ENCODE data around the gene KLHL42. TPM values are rescaled to one million over a fixed set of nuclear protein-coding genes. Genes with fewer than 3 reads are reported as not detected.
"Not testable (repeated sequence)": the region's sequence is repeated elsewhere in the genome, so short reads cannot be mapped to it uniquely, and the experiment has no call there.

KLHL42 gene
- total RNA-seq, 8 experiments from 2014 or later: 9.3 to 38.5 (median 31.4) TPM

DNA sequence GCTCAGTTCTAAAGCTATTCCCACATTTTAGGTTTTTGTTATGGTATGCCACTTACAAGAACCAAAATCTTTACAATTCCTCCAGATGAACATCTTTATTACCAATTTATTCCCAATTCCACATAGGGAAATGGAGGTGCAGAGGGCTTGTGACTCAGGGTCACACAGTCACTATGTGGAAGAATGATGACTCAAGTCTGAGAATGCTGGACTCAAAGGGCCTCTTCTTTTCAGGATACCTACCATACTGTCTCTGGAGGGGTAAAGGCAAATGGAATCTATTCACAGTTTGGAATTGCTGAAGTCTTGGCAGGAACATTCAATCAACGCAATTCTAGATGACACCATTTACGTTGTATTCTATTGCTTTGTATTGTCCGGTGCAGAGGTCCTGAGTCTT, 48.2 kb downstream of the KLHL42 start:
- ATAC-seq (replicated peaks in 6 of 8): no peak
- no peaks in the 10 kb centered on the region for H3K4me1 ChIP-seq (replicated peaks in 1 of 2)
- H3K27ac ChIP-seq: no peak overlapping the region
- WGBS, 10 experiments: 80 to 100% (median 100%) methylated on average over 1 to 3 of the region's 3 CpGs; no CpG with 5 or more reads in 1 of the 10 experiments
- no peak overlapping the region for H3K4me3 ChIP-seq
- in situ Hi-C loops (cut with MboI; ENCODE audit: low pct_unique_long_range_greater_than_20kb in 2 of 9, low sequenced_read_pairs in 9 of 9, unreplicated experiment in 9 of 9): no loop called here

DNA sequence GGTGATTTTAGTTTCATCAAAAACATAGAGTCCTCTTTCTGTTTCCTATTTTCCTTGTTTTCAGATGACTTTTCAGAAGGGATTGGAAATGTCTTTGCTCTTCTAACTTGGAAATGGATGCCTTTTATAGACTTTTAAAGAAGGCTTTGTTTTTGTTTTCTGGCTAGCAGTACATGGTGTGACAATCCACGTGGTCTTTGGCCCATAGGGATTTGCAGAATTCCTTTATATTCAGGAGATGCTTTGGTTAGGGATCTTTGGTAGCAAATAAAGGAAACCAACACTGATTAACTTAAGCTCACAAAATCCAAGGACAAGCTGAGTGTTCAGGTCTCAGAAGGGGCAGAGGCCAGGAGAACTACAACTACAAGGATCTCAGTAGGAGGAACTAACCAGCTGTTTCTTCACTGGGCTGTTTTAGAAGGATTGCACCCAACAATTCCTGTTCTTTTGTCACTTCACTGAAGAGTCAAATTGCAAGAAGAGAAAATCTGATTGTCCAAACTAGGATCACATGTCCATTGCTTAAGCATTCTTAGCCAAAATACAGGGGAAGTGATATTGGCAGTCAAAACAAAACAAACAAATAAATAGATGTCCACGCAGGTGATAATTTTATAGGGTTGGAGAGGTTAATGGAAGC, 58.6 kb downstream of the KLHL42 start:
- WGBS, 10 experiments: 10 to 80% (median 55%) methylated on average over 1 to 2 of the region's 2 CpGs; no CpG with 5 or more reads in 3 of the 10 experiments
- Histone ChIP-seq H3K4me1 (replicated peaks in 1 of 2) (no peaks in the 10 kb centered on the region), H3K4me3 (no peak overlapping the region), H3K27ac (no peak overlapping the region)
- ATAC-seq (replicated peaks in 6 of 8): no peak
- in situ Hi-C loops (cut with MboI; ENCODE audit: low pct_unique_long_range_greater_than_20kb in 2 of 9, low sequenced_read_pairs in 9 of 9, unreplicated experiment in 9 of 9): no loop called here

DNA sequence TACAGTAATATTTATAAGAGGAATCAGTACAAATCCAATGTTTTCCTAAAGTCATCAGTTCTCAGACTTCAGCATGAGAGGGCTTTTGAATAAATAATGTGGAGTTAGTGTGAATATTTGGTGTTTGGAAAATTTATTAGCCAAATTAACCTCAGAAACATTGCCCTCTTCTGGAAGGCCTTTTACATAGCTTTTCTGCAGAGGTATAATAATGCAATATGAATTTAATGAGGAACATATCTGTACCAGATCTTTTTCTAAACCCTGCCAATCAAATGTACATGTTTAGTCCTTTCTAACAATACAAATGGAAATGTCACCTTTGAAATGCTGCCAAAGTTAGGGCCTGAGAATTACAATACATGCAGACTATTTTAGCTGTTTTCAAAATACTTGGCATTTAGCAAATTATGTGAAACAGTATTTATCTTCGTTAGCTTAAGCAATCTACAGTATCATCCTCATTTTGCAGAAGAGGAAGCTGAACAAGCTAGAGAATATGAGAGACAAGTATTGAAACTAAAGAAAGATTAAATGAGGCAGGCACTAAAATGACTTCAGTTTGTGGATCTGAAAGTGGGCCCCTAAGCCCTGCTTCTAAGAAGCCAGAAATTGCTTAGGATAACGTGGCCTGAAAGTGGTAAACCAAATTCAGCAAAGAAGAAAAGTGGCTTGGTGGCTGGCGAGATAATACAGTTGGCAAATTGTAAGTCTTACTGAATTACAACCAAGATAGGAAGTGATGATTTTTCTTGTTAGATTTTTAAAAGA, 60.4 kb downstream of the KLHL42 start:
- H3K27ac ChIP-seq: no peak overlapping the region
- ATAC-seq (replicated peaks in 6 of 8): no peak
- in situ Hi-C loops (cut with MboI; ENCODE audit: low pct_unique_long_range_greater_than_20kb in 2 of 9, low sequenced_read_pairs in 9 of 9, unreplicated experiment in 9 of 9): no loop called here
- H3K4me3 ChIP-seq: no peak overlapping the region
- H3K4me1 ChIP-seq (replicated peaks in 1 of 2): no peaks in the 10 kb centered on the region
- 65 to 86% (median 72%) methylated on average over 1 to 3 of the region's 3 CpGs; no CpG with 5 or more reads in 1 of the 10 experiments for WGBS, 10 experiments

DNA sequence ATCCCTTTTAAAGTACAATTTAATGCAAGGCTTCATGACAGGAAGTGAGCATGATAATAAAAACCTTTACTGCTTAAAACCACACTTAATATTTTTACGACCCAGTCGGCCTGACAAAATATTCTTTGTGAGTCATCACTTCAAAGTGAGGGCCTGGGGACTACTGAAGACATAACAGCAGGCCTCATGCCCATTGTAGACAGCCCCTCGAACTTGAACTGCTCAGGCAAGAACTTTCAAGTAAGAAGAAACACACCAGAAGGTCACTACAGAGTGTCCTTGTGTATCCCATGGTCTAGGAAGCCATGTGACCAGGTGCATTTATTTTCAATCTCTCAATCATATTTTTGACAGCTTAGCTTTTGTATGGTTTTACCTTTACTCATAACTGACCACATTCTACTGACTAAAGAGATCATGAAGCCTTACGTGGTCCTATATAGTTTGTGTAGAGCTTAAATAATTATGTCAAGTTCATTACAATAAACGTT, 61.4 kb downstream of the KLHL42 start:
- no peak overlapping the region for H3K4me3 ChIP-seq
- 30 to 86% (median 55%) methylated on average over 2 to 5 of the region's 5 CpGs; no CpG with 5 or more reads in 1 of the 10 experiments for WGBS, 10 experiments
- ATAC-seq (replicated peaks in 6 of 8): peak in 1 of 8 experiments; percentile 17
- H3K4me1 ChIP-seq (replicated peaks in 1 of 2): no peaks in the 10 kb centered on the region
- no peak overlapping the region for H3K27ac ChIP-seq
- in situ Hi-C loops (cut with MboI; ENCODE audit: low pct_unique_long_range_greater_than_20kb in 2 of 9, low sequenced_read_pairs in 9 of 9, unreplicated experiment in 9 of 9): no loop called here

DNA sequence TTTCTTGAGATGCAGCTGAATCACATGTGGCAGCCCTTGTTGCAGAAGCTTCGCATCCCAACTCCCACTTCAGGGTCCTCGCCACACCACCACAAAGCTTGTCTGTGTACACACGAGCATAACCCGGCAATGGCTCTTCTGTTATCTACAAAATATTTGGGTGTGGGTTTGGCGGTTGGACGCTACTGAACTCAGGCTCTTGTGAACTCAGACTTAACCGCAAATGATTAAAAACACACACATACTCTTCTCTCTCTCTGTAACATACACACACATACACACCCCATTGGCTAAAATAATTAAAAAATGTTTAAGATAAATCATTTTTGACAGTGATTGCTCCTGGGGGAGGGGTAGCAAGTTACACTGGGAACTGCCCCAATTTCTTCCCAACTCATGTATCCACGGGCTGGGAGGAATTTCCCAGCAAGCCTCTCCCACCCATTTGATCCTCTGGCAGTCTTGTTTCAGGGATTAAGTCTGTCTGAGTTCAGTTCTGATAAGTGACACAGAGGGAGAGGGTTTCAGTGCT, 63.7 kb downstream of the KLHL42 start:
- peak in 3 of 8 experiments; percentile 81 to 89 (median 89) for ATAC-seq (replicated peaks in 6 of 8)
- WGBS, 10 experiments: 20 to 91% (median 69%) methylated on average over 1 to 8 of the region's 8 CpGs; no CpG with 5 or more reads in 2 of the 10 experiments
- Histone ChIP-seq H3K4me3 (no peak overlapping the region), H3K27ac (no peak overlapping the region), H3K4me1 (replicated peaks in 1 of 2) (no peaks in the 10 kb centered on the region)
- in situ Hi-C loops (cut with MboI; ENCODE audit: low pct_unique_long_range_greater_than_20kb in 2 of 9, low sequenced_read_pairs in 9 of 9, unreplicated experiment in 9 of 9): no loop called here

DNA sequence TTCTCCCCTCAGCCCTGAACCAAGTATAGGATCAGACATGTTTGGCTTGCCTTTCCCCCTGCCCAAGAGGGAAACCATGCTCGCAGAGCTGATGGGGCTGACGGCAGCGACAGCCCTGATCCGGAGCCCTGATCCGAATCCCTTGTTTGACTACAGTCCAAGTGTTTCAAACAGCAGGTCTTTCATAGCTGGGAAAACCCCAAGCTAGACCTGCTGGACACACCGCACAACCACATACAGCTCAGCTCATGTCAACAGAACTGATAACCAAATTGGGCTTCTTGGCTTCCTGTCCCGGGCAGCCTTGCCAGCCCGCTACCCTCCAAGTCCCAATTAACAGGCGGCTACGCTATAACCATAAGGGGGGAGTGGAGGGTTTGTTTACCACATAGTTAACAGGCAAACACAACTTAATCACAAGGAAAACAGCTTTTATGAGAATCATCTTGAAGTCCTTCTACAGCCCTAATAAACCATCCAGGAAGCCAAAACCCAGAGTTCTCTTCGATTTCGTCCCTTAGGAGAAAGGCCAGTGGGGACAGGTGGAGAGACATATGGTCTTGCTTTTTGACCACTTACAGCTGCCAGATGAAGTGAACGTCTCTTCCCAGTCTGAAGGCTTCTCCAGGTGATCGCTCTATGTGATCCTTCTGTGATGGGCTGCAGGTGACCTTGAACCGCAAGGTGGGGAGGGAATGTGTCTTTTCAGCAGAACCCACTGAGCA, 64.5 kb downstream of the KLHL42 start:
- in situ Hi-C loops (cut with MboI; ENCODE audit: low pct_unique_long_range_greater_than_20kb in 2 of 9, low sequenced_read_pairs in 9 of 9, unreplicated experiment in 9 of 9): no loop called here
- Histone ChIP-seq H3K4me3 (no peak overlapping the region), H3K27ac (no peak overlapping the region), H3K4me1 (replicated peaks in 1 of 2) (no peaks in the 10 kb centered on the region)
- WGBS, 10 experiments: 57 to 100% (median 86%) methylated on average over 2 to 6 of the region's 15 CpGs; no CpG with 5 or more reads in 1 of the 10 experiments
- ATAC-seq (replicated peaks in 6 of 8): peak in 2 of 8 experiments; percentile 29 to 46

DNA sequence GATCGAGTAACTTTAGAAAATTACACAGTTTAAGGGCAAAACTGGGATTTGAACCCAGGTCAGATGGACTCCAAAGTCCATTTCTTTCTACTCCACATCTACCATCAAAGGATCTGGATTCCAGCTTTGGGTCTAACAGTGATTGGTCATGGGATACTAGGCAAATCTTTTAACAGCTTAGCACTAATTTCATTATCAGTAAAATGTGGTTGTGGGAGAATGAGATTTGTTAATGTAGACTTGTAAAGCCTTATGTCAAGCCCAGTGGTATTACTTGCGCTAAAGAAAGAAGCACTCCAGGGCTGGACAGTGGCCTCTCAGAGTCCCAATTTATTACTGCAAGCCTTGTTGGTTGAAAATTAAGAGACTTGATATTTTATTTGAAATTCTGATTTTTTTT, 65.2 kb downstream of the KLHL42 start:
- no peak overlapping the region for H3K27ac ChIP-seq
- 50 to 100% (median 87%) methylated on average over 1 to 2 of the region's 2 CpGs; no CpG with 5 or more reads in 3 of the 10 experiments for WGBS, 10 experiments
- in situ Hi-C loops (cut with MboI; ENCODE audit: low pct_unique_long_range_greater_than_20kb in 2 of 9, low sequenced_read_pairs in 9 of 9, unreplicated experiment in 9 of 9): no loop called here

DNA sequence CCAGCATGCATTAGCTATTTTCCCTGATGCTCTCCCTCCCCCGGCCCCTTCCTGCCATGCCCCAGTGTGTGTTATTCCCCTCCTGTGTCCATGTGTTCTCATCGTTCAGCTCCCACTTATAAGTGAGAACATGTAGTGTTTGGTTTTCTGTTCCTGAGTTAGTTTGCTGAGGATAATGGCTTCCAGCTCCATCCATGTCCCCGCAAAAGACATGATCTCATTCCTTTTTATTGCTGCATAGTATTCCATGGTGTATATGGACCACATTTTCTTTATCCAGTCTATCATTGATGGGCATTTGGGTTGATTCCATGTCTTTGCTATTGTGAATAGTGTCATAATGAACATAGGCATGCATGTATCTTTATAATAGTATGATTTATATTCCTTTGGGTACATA, 65.7 kb downstream of the KLHL42 start:
- 80 to 100% (median 91%) methylated on average over 1 to 3 of the region's 3 CpGs; no CpG with 5 or more reads in 2 of the 10 experiments for WGBS, 10 experiments
- in situ Hi-C loops (cut with MboI; ENCODE audit: low pct_unique_long_range_greater_than_20kb in 2 of 9, low sequenced_read_pairs in 9 of 9, unreplicated experiment in 9 of 9); H3K27ac ChIP-seq; H3K4me3 ChIP-seq; ATAC-seq (replicated peaks in 6 of 8); H3K4me1 ChIP-seq (replicated peaks in 1 of 2): not testable (repeated sequence)

More for the DNA sequence above, 65.2 kb downstream of the KLHL42 start:
- no peak for ATAC-seq (replicated peaks in 6 of 8)
- no peak overlapping the region for H3K4me3 ChIP-seq
- H3K4me1 ChIP-seq (replicated peaks in 1 of 2): no peaks in the 10 kb centered on the region

DNA sequence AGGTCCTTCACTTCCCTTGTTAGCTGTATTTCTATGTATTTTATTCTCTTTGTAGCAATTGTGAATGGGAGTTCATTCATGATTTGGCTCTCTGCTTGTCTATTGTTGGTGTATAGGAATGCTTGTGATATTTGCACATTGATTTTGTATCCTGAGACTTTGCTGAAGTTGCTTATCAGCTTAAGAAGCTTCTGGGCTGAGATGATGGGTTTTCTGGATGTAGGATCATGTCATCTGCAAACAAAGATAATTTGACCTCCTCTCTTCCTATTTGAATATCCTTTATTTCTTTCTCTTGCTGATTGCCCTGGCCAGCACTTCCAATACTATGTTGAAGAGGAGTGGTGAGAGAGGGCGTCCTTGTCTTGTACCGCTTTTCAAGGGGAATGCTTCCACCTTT, 67.3 kb downstream of the KLHL42 start:
- in situ Hi-C loops (cut with MboI; ENCODE audit: low pct_unique_long_range_greater_than_20kb in 2 of 9, low sequenced_read_pairs in 9 of 9, unreplicated experiment in 9 of 9); H3K27ac ChIP-seq; H3K4me3 ChIP-seq; ATAC-seq (replicated peaks in 6 of 8); H3K4me1 ChIP-seq (replicated peaks in 1 of 2): not testable (repeated sequence)
- WGBS, 10 experiments: 89 to 100% (median 100%) methylated on average over 1 to 2 of the region's 2 CpGs; no CpG with 5 or more reads in 3 of the 10 experiments

DNA sequence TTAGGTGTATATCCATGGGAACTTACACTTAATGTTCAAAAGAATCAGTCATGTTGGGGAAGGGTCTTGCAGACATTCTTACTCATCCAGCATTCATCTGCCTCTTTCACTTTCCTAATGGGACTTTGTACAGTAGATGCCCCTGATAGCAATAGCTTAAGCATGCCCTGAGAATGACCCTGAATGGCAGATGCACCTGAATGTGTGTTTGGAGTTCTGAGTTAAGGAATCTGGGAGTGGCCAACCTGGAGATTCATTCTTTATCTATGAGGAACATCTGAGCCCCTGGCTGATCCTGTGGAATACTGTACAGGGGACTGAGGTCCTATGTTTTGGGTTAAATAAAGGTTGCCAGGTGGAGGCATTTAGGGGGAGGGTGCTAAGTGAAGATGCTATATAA, 71.3 kb downstream of the KLHL42 start:
- in situ Hi-C loops (cut with MboI; ENCODE audit: low pct_unique_long_range_greater_than_20kb in 2 of 9, low sequenced_read_pairs in 9 of 9, unreplicated experiment in 9 of 9): no loop called here
- no peak overlapping the region for H3K27ac ChIP-seq
- no peaks in the 10 kb centered on the region for H3K4me1 ChIP-seq (replicated peaks in 1 of 2)
- H3K4me3 ChIP-seq: no peak overlapping the region
- no peak for ATAC-seq (replicated peaks in 6 of 8)

DNA sequence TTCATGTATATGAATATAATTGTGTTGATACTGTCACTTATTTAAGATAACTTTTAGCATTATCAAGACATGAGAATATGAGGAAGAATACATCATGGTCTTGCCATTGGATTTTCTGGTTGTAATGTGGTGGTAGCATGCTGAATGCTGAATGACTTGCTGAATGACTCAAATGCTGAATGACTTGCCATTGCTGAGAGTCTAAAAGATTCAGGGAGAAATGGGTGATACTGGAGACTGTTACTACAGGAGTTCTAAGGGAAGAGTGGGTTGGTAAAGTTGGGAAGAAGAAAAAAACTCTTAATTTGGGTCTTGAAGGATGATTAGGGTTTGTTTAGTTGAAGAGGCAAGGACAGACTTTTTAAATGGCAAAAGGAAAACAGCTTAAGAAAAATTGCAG, 72.1 kb downstream of the KLHL42 start:
- in situ Hi-C loops (cut with MboI; ENCODE audit: low pct_unique_long_range_greater_than_20kb in 2 of 9, low sequenced_read_pairs in 9 of 9, unreplicated experiment in 9 of 9): no loop called here
- no peak overlapping the region for H3K4me3 ChIP-seq
- H3K4me1 ChIP-seq (replicated peaks in 1 of 2): no peaks in the 10 kb centered on the region
- no peak overlapping the region for H3K27ac ChIP-seq
- peak in 2 of 8 experiments; percentile 23 to 28 for ATAC-seq (replicated peaks in 6 of 8)

Data from motor neuron (in vitro differentiated cells).